Naive thymus-derived CD8-positive, alpha-beta T cell (primary cell): Measurements from ENCODE around the gene ARMC9. TPM values are rescaled to one million over a fixed set of nuclear protein-coding genes. Genes with fewer than 3 reads are reported as not detected.
A peak's percentile ranks its signal among the peaks of the same experiment; 100 is the strongest.
"Not testable (repeated sequence)": the region's sequence is repeated elsewhere in the genome, so short reads cannot be mapped to it uniquely, and the experiment has no call there.

Experiments
- ATAC-seq, 2 donors: fragments of 150-1000 bp; cut with Tn5 transposase in 1 of 2; sonication (Bioruptor Pico), chemical (Tn5 transposase) in 1 of 2; 1 replicate in 1 of 2; 2 replicates in 1 of 2; pipeline ENCODE4 v1.10.0; 2021; ENCODE audit warnings: mild to moderate bottlenecking in 2 of 2, moderate library complexity in 2 of 2
- POLR2A ChIA-PET: fragments of 350-600 bp; sonication (Branson Sonifier 250); formaldehyde crosslinking; loops from one replicate; lab custom pipeline; 2021; ENCODE audit warnings: antibody characterized with exemption; lab: Charles Lee
- DNase-seq, 10 donors: peaks; one replicate each; pipeline versions ENCODE4 v3.0.0 to v3.0.0-alpha.2; 2020 to 2022
- H3K27ac Mint-ChIP-seq, 10 donors: one replicate each; pipeline ENCODE4 v1.8.0; 2020 to 2022; ENCODE audit warnings: mild to moderate bottlenecking in 10 of 10, mixed read lengths in 10 of 10, moderate library complexity in 4 of 10, inconsistent platforms in 1 of 10
- H3K27me3 Mint-ChIP-seq, 5 donors: one replicate each; pipeline ENCODE4 v1.8.0; 2021 to 2022; ENCODE audit warnings: mixed read lengths in 5 of 5
- H3K36me3 Mint-ChIP-seq, 3 donors: one replicate each; pipeline ENCODE4 v1.8.0; 2020 to 2022; ENCODE audit warnings: mixed read lengths in 3 of 3, mild to moderate bottlenecking in 2 of 3, inconsistent platforms in 1 of 3
- H3K4me1 Mint-ChIP-seq, 4 donors: one replicate each; pipeline ENCODE4 v1.8.0; 2021 to 2022; ENCODE audit warnings: mixed read lengths in 4 of 4
- H3K4me3 Mint-ChIP-seq, 10 donors: one replicate each; pipeline ENCODE4 v1.8.0; 2020 to 2022; ENCODE audit warnings: mild to moderate bottlenecking in 10 of 10, mixed read lengths in 10 of 10, moderate library complexity in 6 of 10, inconsistent platforms in 1 of 10
- H3K9me3 Mint-ChIP-seq, 9 donors: one replicate each; pipeline ENCODE4 v1.8.0; 2020 to 2022; ENCODE audit warnings: mixed read lengths in 9 of 9, mild to moderate bottlenecking in 3 of 9, inconsistent platforms in 1 of 9, moderate library complexity in 1 of 9
- polyA plus RNA-seq, 3 donors: library from polyadenylated mRNA; unstranded; fragments of 300-500 nt; fragmentation: Illumina TruSeq; gene quantifications; one replicate each; pipeline ENCODE4 v1.2.3, GENCODE V29; 2021
- total RNA-seq, 8 experiments: library from RNA in 2 of 8; stranded (reverse) in 2 of 8; gene quantifications; one replicate each; pipeline ENCODE4 v1.2.3 and lab custom pipeline; 2021 to 2026

The ARMC9 gene
- total and polyA plus RNA-seq, 5 experiments from 2014 or later = 0.78 to 2.6 (median 2.0) TPM

- no peaks in the 10 kb centered on the region for H3K36me3 Mint-ChIP-seq
- H3K27ac Mint-ChIP-seq = no peak overlapping the region
- ATAC-seq (no peak), DNase-seq (no peak)
- H3K4me3 Mint-ChIP-seq = peak overlapping the region; percentile 13 to 74 (median 54)
- H3K9me3 Mint-ChIP-seq = no peaks in the 10 kb centered on the region
- POLR2A ChIA-PET = no interaction called here
- H3K4me1 Mint-ChIP-seq = peaks cover 13 to 52% (median 19%) of the 10 kb centered on the region in 4 donors
- H3K27me3 Mint-ChIP-seq = peaks cover 4 to 61% (median 30%) of the 10 kb centered on the region in 5 donors
These were observed 197.8 kb downstream of the ARMC9 start for GRCh38 chr2:231396058-231396821.

- Mint-ChIP-seq H3K9me3 (no peaks in the 10 kb centered on the region), H3K27ac (peak overlapping the region in 2 of 10 donors; percentile 25 to 53), H3K27me3 (peaks cover 4 to 51% (median 29%) of the 10 kb centered on the region in 5 donors), H3K4me1 (peaks cover 10 to 42% (median 19%) of the 10 kb centered on the region in 4 donors), H3K4me3 (peak overlapping the region in 7 of 10 donors; percentile 33 to 77 (median 65)), H3K36me3 (no peaks in the 10 kb centered on the region)
- ATAC-seq = no peak
- POLR2A ChIA-PET = no interaction called here
- DNase-seq = no peak
These were observed 198.8 kb downstream of the ARMC9 start for GRCh38 chr2:231397011-231397927.

- POLR2A ChIA-PET = no interaction called here
- Mint-ChIP-seq H3K27me3 (peaks cover 4 to 46% (median 29%) of the 10 kb centered on the region in 5 donors), H3K36me3 (no peaks in the 10 kb centered on the region), H3K4me3 (peak overlapping the region in 1 of 10 donors; percentile 14), H3K4me1 (peaks cover 10 to 35% (median 19%) of the 10 kb centered on the region in 4 donors), H3K9me3 (no peaks in the 10 kb centered on the region), H3K27ac (no peak overlapping the region)
- DNase-seq (no peak), ATAC-seq (no peak)
These were observed 199.5 kb downstream of the ARMC9 start for GRCh38 chr2:231397928-231398294.

- H3K9me3 Mint-ChIP-seq = no peaks in the 10 kb centered on the region
- H3K27ac Mint-ChIP-seq = no peak overlapping the region
- peaks cover 5 to 29% (median 12%) of the 10 kb centered on the region in 4 donors for H3K4me1 Mint-ChIP-seq
- H3K4me3 Mint-ChIP-seq = no peak overlapping the region
- no peak for DNase-seq
- peaks cover 4 to 39% (median 25%) of the 10 kb centered on the region in 5 donors for H3K27me3 Mint-ChIP-seq
- no peaks in the 10 kb centered on the region for H3K36me3 Mint-ChIP-seq
- POLR2A ChIA-PET = no interaction called here
- no peak for ATAC-seq
These were observed 200.2 kb downstream of the ARMC9 start for GRCh38 chr2:231398585-231398984.

- ATAC-seq (no peak), DNase-seq (no peak)
- H3K27me3 Mint-ChIP-seq = peaks cover 4 to 33% (median 22%) of the 10 kb centered on the region in 5 donors
- H3K4me3 Mint-ChIP-seq = no peak overlapping the region
- H3K27ac Mint-ChIP-seq = no peak overlapping the region
- peaks cover 2 to 23% (median 9%) of the 10 kb centered on the region in 4 donors for H3K4me1 Mint-ChIP-seq
- no peaks in the 10 kb centered on the region for H3K9me3 Mint-ChIP-seq
- POLR2A ChIA-PET = no interaction called here
- H3K36me3 Mint-ChIP-seq = no peaks in the 10 kb centered on the region
These were observed 200.8 kb downstream of the ARMC9 start for GRCh38 chr2:231399046-231399852.

- no peaks in the 10 kb centered on the region for H3K9me3 Mint-ChIP-seq
- no peaks in the 10 kb centered on the region for H3K36me3 Mint-ChIP-seq
- H3K4me3 Mint-ChIP-seq = no peak overlapping the region
- H3K27ac Mint-ChIP-seq = no peak overlapping the region
- H3K4me1 Mint-ChIP-seq = peaks cover 1 to 17% (median 3%) of the 10 kb centered on the region in 4 donors
- peaks cover under 1 to 24% (median 15%) of the 10 kb centered on the region in 5 donors for H3K27me3 Mint-ChIP-seq
- POLR2A ChIA-PET = interaction anchor here (0.6 kb wide), 1 partner anchor 369 kb away, joined by 3 read pairs; no protein-coding TSS in a partner anchor
- no peak for ATAC-seq
- no peak for DNase-seq
These were observed 201.6 kb downstream of the ARMC9 start for GRCh38 chr2:231399853-231400680.

GRCh38 chr2:231400681-231401080, 202.2 kb downstream of the ARMC9 start:
- H3K9me3 Mint-ChIP-seq = not testable (repeated sequence)

GRCh38 chr2:231401101-231401500, 202.7 kb downstream of the ARMC9 start:
- H3K36me3 Mint-ChIP-seq, H3K4me3 Mint-ChIP-seq, ATAC-seq, H3K9me3 Mint-ChIP-seq, POLR2A ChIA-PET, DNase-seq, H3K27ac Mint-ChIP-seq: not testable (repeated sequence)
- Mint-ChIP-seq H3K27me3 (peaks cover 0 to 21% (median 14%) of the 10 kb centered on the region in 5 donors), H3K4me1 (peaks cover 8 to 26% (median 10%) of the 10 kb centered on the region in 4 donors)

More at GRCh38 chr2:231400681-231401080, 202.2 kb downstream of the ARMC9 start:
- DNase-seq, H3K36me3 Mint-ChIP-seq, H3K4me3 Mint-ChIP-seq, ATAC-seq, POLR2A ChIA-PET, H3K27ac Mint-ChIP-seq: not testable (repeated sequence)
- Mint-ChIP-seq H3K4me1 (peaks cover 5 to 21% (median 6%) of the 10 kb centered on the region in 4 donors), H3K27me3 (peaks cover 0 to 21% (median 14%) of the 10 kb centered on the region in 5 donors)

- ATAC-seq, POLR2A ChIA-PET: not testable (repeated sequence)
These were observed 205.2 kb downstream of the ARMC9 start for GRCh38 chr2:231403421-231404182.

GRCh38 chr2:231404183-231404578, 205.8 kb downstream of the ARMC9 start:
- Mint-ChIP-seq H3K27ac (peak overlapping the region in 1 of 10 donors; percentile 6), H3K4me1 (peaks cover 5 to 24% (median 18%) of the 10 kb centered on the region in 4 donors)
- H3K9me3 Mint-ChIP-seq, H3K27me3 Mint-ChIP-seq, DNase-seq, POLR2A ChIA-PET, H3K4me3 Mint-ChIP-seq, ATAC-seq, H3K36me3 Mint-ChIP-seq: not testable (repeated sequence)

More at GRCh38 chr2:231403421-231404182, 205.2 kb downstream of the ARMC9 start:
- not testable (repeated sequence) for H3K9me3 Mint-ChIP-seq, H3K27me3 Mint-ChIP-seq, H3K36me3 Mint-ChIP-seq, H3K4me3 Mint-ChIP-seq, DNase-seq
- Mint-ChIP-seq H3K27ac (peak overlapping the region in 1 of 10 donors; percentile 31), H3K4me1 (peaks cover 5 to 24% (median 18%) of the 10 kb centered on the region in 4 donors)
